Stimulated activated naive B cell treated with anti-CD40 and anti-IgM and Interleukin-4, amounts not matched to agents 10 μg/mL and 1 μg/mL and 100 μg/mL, for 72 hours (primary cell): ENCODE measurements around the gene COQ8A.
"Not testable (repeated sequence)": the region's sequence is repeated elsewhere in the genome, so short reads cannot be mapped to it uniquely, and the experiment has no call there.

ENCODE experiments used
- ATAC-seq, 2 donors: fragments of 150-1000 bp; cut with Tn5 transposase; replicated peaks; 2 replicates each; pipeline ENCODE4 v1.10.0; 2021; ENCODE audit warnings: moderate library complexity in 1 of 2
- DNase-seq: peaks from one replicate; pipeline ENCODE4 v3.0.0; 2021
- H3K27ac Mint-ChIP-seq: one replicate; pipeline ENCODE4 v1.8.0; 2022; ENCODE audit warnings: mild to moderate bottlenecking, mixed read lengths
- H3K27me3 Mint-ChIP-seq, 2 donors: one replicate each; pipeline ENCODE4 v1.8.0; 2022; ENCODE audit warnings: mixed read lengths in 2 of 2
- H3K36me3 Mint-ChIP-seq, 2 donors: one replicate each; pipeline ENCODE4 v1.8.0; 2022; ENCODE audit warnings: mixed read lengths in 2 of 2, mild to moderate bottlenecking in 1 of 2
- H3K4me1 Mint-ChIP-seq, 2 donors: one replicate each; pipeline ENCODE4 v1.8.0; 2022; ENCODE audit warnings: mixed read lengths in 2 of 2, mild to moderate bottlenecking in 1 of 2
- H3K4me3 Mint-ChIP-seq, 2 donors: one replicate each; pipeline ENCODE4 v1.8.0; 2022; ENCODE audit warnings: mild to moderate bottlenecking in 2 of 2, mixed read lengths in 2 of 2, moderate library complexity in 1 of 2
- H3K9me3 Mint-ChIP-seq, 2 donors: one replicate each; pipeline ENCODE4 v1.8.0; 2022; ENCODE audit warnings: mixed read lengths in 2 of 2, mild to moderate bottlenecking in 1 of 2

Gene COQ8A

GRCh38 chr1:226908419-226908818 is 31.7 kb upstream of the COQ8A start:
- H3K9me3 Mint-ChIP-seq: no peaks in the 10 kb centered on the region
- peaks cover 4 to 19% of the 10 kb centered on the region in 2 donors for H3K36me3 Mint-ChIP-seq
- DNase-seq (no peak), ATAC-seq (no peak)
- no peak overlapping the region for H3K27ac Mint-ChIP-seq
- H3K4me3 Mint-ChIP-seq: no peak overlapping the region
- peaks cover 0 to 3% of the 10 kb centered on the region in 2 donors for H3K4me1 Mint-ChIP-seq
- no peaks in the 10 kb centered on the region for H3K27me3 Mint-ChIP-seq

GRCh38 chr1:226908913-226909312 is 31.2 kb upstream of the COQ8A start:
- Mint-ChIP-seq H3K4me1 (peaks cover 0 to 3% of the 10 kb centered on the region in 2 donors), H3K36me3 (peaks cover 3 to 17% of the 10 kb centered on the region in 2 donors), H3K27me3 (no peaks in the 10 kb centered on the region), H3K4me3 (no peak overlapping the region), H3K27ac (no peak overlapping the region), H3K9me3 (no peaks in the 10 kb centered on the region)
- DNase-seq: no peak
- no peak for ATAC-seq

- no peaks in the 10 kb centered on the region for H3K9me3 Mint-ChIP-seq
- DNase-seq (peak; percentile 39), ATAC-seq (peak; percentile 80 to 89)
- H3K4me1 Mint-ChIP-seq: peaks cover 0 to 3% of the 10 kb centered on the region in 2 donors
- H3K27ac Mint-ChIP-seq: no peak overlapping the region
- no peaks in the 10 kb centered on the region for H3K27me3 Mint-ChIP-seq
- no peak overlapping the region for H3K4me3 Mint-ChIP-seq
- peaks cover 0 to 19% of the 10 kb centered on the region in 2 donors for H3K36me3 Mint-ChIP-seq
Measured at GRCh38 chr1:226912587-226913176, 27.4 kb upstream of the COQ8A start.

GRCh38 chr1:226915672-226915995 is 24.5 kb upstream of the COQ8A start:
- H3K36me3 Mint-ChIP-seq: peaks cover 12 to 20% of the 10 kb centered on the region in 2 donors
- no peak overlapping the region for H3K27ac Mint-ChIP-seq

GRCh38 chr1:226916497-226916896 is 23.6 kb upstream of the COQ8A start:
- H3K36me3 Mint-ChIP-seq: peaks cover 12 to 18% of the 10 kb centered on the region in 2 donors
- no peaks in the 10 kb centered on the region for H3K9me3 Mint-ChIP-seq
- no peak for ATAC-seq
- H3K27ac Mint-ChIP-seq: no peak overlapping the region
- peaks cover 0 to 3% of the 10 kb centered on the region in 2 donors for H3K4me1 Mint-ChIP-seq
- H3K4me3 Mint-ChIP-seq: no peak overlapping the region
- H3K27me3 Mint-ChIP-seq: peaks cover 0 to 6% of the 10 kb centered on the region in 2 donors
- DNase-seq: no peak

More at GRCh38 chr1:226915672-226915995, 24.5 kb upstream of the COQ8A start:
- H3K27me3 Mint-ChIP-seq: peaks cover 0 to 6% of the 10 kb centered on the region in 2 donors
- ATAC-seq: peak in 1 of 2 donors; percentile 33
- H3K4me3 Mint-ChIP-seq: no peak overlapping the region
- no peaks in the 10 kb centered on the region for H3K9me3 Mint-ChIP-seq
- no peak for DNase-seq
- H3K4me1 Mint-ChIP-seq: peaks cover 0 to 3% of the 10 kb centered on the region in 2 donors

- DNase-seq: no peak
- H3K36me3 Mint-ChIP-seq: peaks cover 17 to 18% of the 10 kb centered on the region in 2 donors
- H3K4me1 Mint-ChIP-seq: no peaks in the 10 kb centered on the region
- no peak for ATAC-seq
- no peaks in the 10 kb centered on the region for H3K9me3 Mint-ChIP-seq
- no peak overlapping the region for H3K27ac Mint-ChIP-seq
- H3K4me3 Mint-ChIP-seq: no peak overlapping the region
- H3K27me3 Mint-ChIP-seq: peaks cover 0 to 6% of the 10 kb centered on the region in 2 donors
Measured at GRCh38 chr1:226919587-226919986, 20.5 kb upstream of the COQ8A start.

GRCh38 chr1:226919995-226920394 is 20.1 kb upstream of the COQ8A start:
- ATAC-seq: no peak

GRCh38 chr1:226920446-226920894 is 19.6 kb upstream of the COQ8A start:
- Mint-ChIP-seq H3K27ac (no peak overlapping the region), H3K36me3 (peaks cover 17 to 21% of the 10 kb centered on the region in 2 donors), H3K9me3 (no peaks in the 10 kb centered on the region), H3K4me3 (no peak overlapping the region), H3K27me3 (peaks cover 0 to 6% of the 10 kb centered on the region in 2 donors), H3K4me1 (no peaks in the 10 kb centered on the region)
- no peak for ATAC-seq
- no peak for DNase-seq

More at GRCh38 chr1:226919995-226920394, 20.1 kb upstream of the COQ8A start:
- Mint-ChIP-seq H3K4me1 (no peaks in the 10 kb centered on the region), H3K4me3 (no peak overlapping the region), H3K27ac (no peak overlapping the region), H3K27me3 (peaks cover 0 to 6% of the 10 kb centered on the region in 2 donors), H3K36me3 (peaks cover 17 to 18% of the 10 kb centered on the region in 2 donors), H3K9me3 (no peaks in the 10 kb centered on the region)
- DNase-seq: no peak

GRCh38 chr1:226921504-226921903 is 18.6 kb upstream of the COQ8A start:
- Mint-ChIP-seq H3K4me1 (no peaks in the 10 kb centered on the region), H3K27me3 (peaks cover 0 to 6% of the 10 kb centered on the region in 2 donors), H3K9me3 (peaks cover 0 to 1% of the 10 kb centered on the region in 2 donors), H3K36me3 (peaks cover 19 to 21% of the 10 kb centered on the region in 2 donors), H3K27ac (no peak overlapping the region), H3K4me3 (no peak overlapping the region)
- DNase-seq: no peak
- ATAC-seq: no peak

- H3K36me3 Mint-ChIP-seq: peaks cover 9 to 11% of the 10 kb centered on the region in 2 donors
- not testable (repeated sequence) for ATAC-seq, H3K27ac Mint-ChIP-seq, DNase-seq, H3K27me3 Mint-ChIP-seq, H3K4me3 Mint-ChIP-seq, H3K9me3 Mint-ChIP-seq, H3K4me1 Mint-ChIP-seq
Measured at GRCh38 chr1:226929260-226930111, 10.6 kb upstream of the COQ8A start.

GRCh38 chr1:226934483-226935237 is 5.4 kb upstream of the COQ8A start:
- H3K27ac Mint-ChIP-seq: no peak overlapping the region

GRCh38 chr1:226937940-226938725 is 2.0 kb upstream of the COQ8A start:
- H3K27me3 Mint-ChIP-seq: no peaks in the 10 kb centered on the region
- no peak for ATAC-seq
- H3K27ac Mint-ChIP-seq: peak overlapping the region; percentile 99
- H3K4me3 Mint-ChIP-seq: peak overlapping the region; percentile 91 to 94
- H3K9me3 Mint-ChIP-seq: peaks cover 10 to 14% of the 10 kb centered on the region in 2 donors
- peaks cover 29 to 42% of the 10 kb centered on the region in 2 donors for H3K4me1 Mint-ChIP-seq
- H3K36me3 Mint-ChIP-seq: peaks cover 12 to 14% of the 10 kb centered on the region in 2 donors
- DNase-seq: no peak

More at GRCh38 chr1:226934483-226935237, 5.4 kb upstream of the COQ8A start:
- H3K4me1 Mint-ChIP-seq: peaks cover 12 to 16% of the 10 kb centered on the region in 2 donors
- ATAC-seq: no peak
- no peak for DNase-seq
- H3K27me3 Mint-ChIP-seq: no peaks in the 10 kb centered on the region
- H3K36me3 Mint-ChIP-seq: peaks cover 10 to 14% of the 10 kb centered on the region in 2 donors
- peaks cover 10 to 14% of the 10 kb centered on the region in 2 donors for H3K9me3 Mint-ChIP-seq
- no peak overlapping the region for H3K4me3 Mint-ChIP-seq

- no peak for DNase-seq
- Mint-ChIP-seq H3K9me3 (peaks cover 10 to 14% of the 10 kb centered on the region in 2 donors), H3K4me3 (peak overlapping the region; percentile 91 to 94), H3K4me1 (peaks cover 38 to 50% of the 10 kb centered on the region in 2 donors), H3K27ac (peak overlapping the region; percentile 99), H3K36me3 (peaks cover 12 to 14% of the 10 kb centered on the region in 2 donors), H3K27me3 (no peaks in the 10 kb centered on the region)
- no peak for ATAC-seq
Measured at GRCh38 chr1:226938903-226939437, 1.1 kb upstream of the COQ8A start.
